LoVo (cell line): ENCODE measurements around the gene PTPN22.
A peak's percentile ranks its signal among the peaks of the same experiment; 100 is the strongest.

Source experiments
- DNase-seq: peaks from one replicate; pipeline ENCODE4 v3.0.0-alpha.2; 2016; ENCODE audit warnings: low spot score

The PTPN22 gene

GRCh38 chr1:113871597-113872113 is at the start of gene PTPN22:
PTPN22 (minus strand) TSS chr1:113871712.
- no peak for DNase-seq

- DNase-seq = no peak
Measured at GRCh38 chr1:113918243-113918642, 46.7 kb upstream of the PTPN22 start.

GRCh38 chr1:113917400-113918082 is 46.0 kb upstream of the PTPN22 start:
- no peak for DNase-seq

GRCh38 chr1:113916974-113917373 is 45.5 kb upstream of the PTPN22 start:
- DNase-seq = no peak

GRCh38 chr1:113913887-113914664 is 42.6 kb upstream of the PTPN22 start:
- DNase-seq = no peak

- DNase-seq = no peak
Measured at GRCh38 chr1:113913312-113913668, 41.8 kb upstream of the PTPN22 start.

- no peak for DNase-seq
Measured at GRCh38 chr1:113912594-113913311, 41.2 kb upstream of the PTPN22 start.

GRCh38 chr1:113905435-113905861 is 33.9 kb upstream of the PTPN22 start:
- DNase-seq = peak; percentile 14

- peak; percentile 99 for DNase-seq
Measured at GRCh38 chr1:113904674-113905434, 33.3 kb upstream of the PTPN22 start, which contains the start of the genes AP4B1 and DCLRE1B. AP4B1 (minus strand) TSS chr1:113904799; CDS start chr1:113904717, 82 bp downstream. DCLRE1B (plus strand) TSS chr1:113905326; CDS start chr1:113905587, 261 bp downstream.

GRCh38 chr1:113904293-113904673 is 32.8 kb upstream of the PTPN22 start:
- no peak for DNase-seq

GRCh38 chr1:113903501-113904292 is 32.2 kb upstream of the PTPN22 start:
- DNase-seq = no peak

- DNase-seq = no peak
Measured at GRCh38 chr1:113901191-113901590, 29.7 kb upstream of the PTPN22 start.

GRCh38 chr1:113899111-113899510 is 27.6 kb upstream of the PTPN22 start:
- DNase-seq = no peak

- no peak for DNase-seq
Measured at GRCh38 chr1:113898241-113898814, 26.8 kb upstream of the PTPN22 start.

GRCh38 chr1:113895961-113896360 is 24.4 kb upstream of the PTPN22 start:
- no peak for DNase-seq

GRCh38 chr1:113895098-113895497 is 23.6 kb upstream of the PTPN22 start:
- no peak for DNase-seq

GRCh38 chr1:113893267-113893666 is 21.8 kb upstream of the PTPN22 start:
- DNase-seq = no peak

GRCh38 chr1:113891631-113892220 is 20.2 kb upstream of the PTPN22 start:
- no peak for DNase-seq

- no peak for DNase-seq
Measured at GRCh38 chr1:113890816-113891215, 19.3 kb upstream of the PTPN22 start.
